ENCODE data around the gene MLLT11. TPM values are rescaled to one million over a fixed set of nuclear protein-coding genes. Genes with fewer than 3 reads are reported as not detected.
A peak's percentile ranks its signal among the peaks of the same experiment; 100 is the strongest.

MLLT11 gene, protein sequence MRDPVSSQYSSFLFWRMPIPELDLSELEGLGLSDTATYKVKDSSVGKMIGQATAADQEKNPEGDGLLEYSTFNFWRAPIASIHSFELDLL
- 77.2 TPM for total RNA-seq

- DNase-seq = peak; percentile 57
Measured at GRCh38 chr1:151060007-151060656, at the start of gene MLLT11. TSS of gene MLLT11 (plus strand) at chr1:151060397. CDS start at chr1:151067225, 6,828 bp downstream.

DNA sequence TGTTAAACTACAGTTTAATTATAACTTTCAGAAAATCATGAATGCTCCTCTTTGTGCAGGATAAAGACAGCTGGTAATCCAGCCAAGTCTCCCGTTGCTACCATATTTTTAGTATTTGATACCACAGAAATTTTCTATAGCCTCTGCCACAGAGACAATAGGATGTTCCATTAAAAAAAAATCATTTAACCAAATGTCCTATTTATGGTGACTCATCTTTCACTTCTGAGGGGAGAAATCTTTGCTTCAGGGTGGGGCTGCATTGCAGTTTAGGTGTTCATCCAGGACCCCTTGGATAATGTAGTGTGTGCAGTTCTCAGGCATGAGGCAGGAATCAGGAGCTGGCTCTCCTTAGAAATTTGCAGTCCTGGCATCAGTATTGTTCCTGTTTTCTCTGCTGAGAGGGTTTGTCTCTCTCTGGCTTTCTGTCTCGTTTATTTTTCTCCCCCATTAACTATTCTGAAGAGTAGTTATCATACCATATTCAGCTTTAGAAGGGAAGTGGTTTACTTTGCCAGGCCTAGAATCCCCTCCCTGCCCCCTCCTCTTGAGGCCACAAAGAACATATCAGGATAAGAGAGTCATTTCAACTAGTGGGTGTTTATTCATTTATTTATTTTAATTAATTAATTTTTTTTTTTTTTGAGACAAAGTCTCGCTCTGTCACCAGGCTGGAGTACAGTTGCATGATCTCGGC lies 48.9 kb upstream of the MLLT11 start:
- DNase-seq = no peak

- DNase-seq = no peak
Measured at GRCh38 chr1:151012684-151013471, 47.3 kb upstream of the MLLT11 start.

DNA sequence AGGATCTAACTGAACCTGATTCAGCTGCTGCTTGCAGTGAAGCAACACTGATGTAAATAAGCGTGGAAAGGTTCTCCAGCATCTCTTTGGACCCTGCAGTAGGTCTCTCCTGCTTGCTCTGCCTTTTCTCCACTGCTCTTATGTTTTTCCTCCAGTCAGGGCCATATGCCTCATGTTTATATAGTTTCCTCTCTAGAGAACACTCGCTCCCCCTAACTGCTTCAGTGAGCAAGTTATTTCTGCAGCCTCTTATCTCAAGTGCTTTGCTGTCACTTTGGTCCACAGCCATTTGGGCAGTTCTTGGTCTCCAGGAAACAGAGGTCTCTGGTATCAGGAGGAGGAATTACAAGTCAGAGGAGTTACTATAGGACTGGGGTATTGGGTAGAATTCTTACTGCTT lies 46.7 kb upstream of the MLLT11 start:
- DNase-seq = no peak

- DNase-seq = peak; percentile 32
Measured at GRCh38 chr1:151024540-151025146, 35.6 kb upstream of the MLLT11 start.

DNA sequence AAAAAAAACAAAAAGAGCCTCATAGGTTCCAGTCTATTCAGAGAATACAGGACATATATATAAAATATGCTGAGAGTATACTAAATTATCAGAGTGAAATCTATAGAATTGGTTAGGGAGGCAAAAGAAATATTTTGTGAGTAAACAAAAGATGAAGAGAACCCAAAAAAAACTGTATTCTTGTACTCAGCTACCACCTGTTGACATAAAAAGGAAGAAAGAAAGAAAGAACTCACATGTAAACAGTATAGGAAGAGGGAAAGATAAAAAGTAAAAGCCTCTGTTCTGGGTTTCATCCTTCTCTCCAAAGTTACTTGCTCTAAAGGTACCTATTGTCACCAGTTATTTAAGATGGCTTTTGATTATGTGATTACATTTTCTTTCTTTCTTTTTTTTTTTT lies 33.7 kb upstream of the MLLT11 start:
- no peak for DNase-seq

- no peak for DNase-seq
Measured at GRCh38 chr1:151032164-151032563, 28.0 kb upstream of the MLLT11 start.

GRCh38 chr1:151035167-151035566 lies 25.0 kb upstream of the MLLT11 start:
- DNase-seq = no peak

DNA sequence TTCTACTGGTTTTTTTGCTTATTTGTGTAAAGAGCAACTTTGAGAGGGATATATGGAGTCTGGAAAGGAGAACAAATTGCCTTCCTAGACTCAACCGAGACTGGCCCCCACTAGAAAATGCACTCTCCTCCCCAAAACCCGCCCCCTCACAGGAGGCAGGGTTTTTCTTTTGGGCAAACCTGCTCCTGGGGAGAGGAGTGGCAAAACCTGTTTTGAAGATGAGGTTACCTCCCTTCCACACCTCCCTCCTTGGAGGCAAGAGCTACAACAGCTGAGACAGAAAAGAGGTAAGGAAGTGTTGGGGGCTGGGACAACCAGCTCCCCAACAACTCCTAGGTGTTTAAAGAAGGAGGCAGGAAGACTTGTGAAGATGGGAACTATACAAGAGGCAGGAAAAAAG lies 23.8 kb upstream of the MLLT11 start, which contains the start of gene BNIPL:
Gene BNIPL, plus strand, starts transcription at position 231 of the 400 bp plus-strand sequence. Its CDS starts 140 bp downstream, at position 371.
- DNase-seq = no peak

GRCh38 chr1:151037032-151037431 lies 23.2 kb upstream of the MLLT11 start:
- no peak for DNase-seq

DNA sequence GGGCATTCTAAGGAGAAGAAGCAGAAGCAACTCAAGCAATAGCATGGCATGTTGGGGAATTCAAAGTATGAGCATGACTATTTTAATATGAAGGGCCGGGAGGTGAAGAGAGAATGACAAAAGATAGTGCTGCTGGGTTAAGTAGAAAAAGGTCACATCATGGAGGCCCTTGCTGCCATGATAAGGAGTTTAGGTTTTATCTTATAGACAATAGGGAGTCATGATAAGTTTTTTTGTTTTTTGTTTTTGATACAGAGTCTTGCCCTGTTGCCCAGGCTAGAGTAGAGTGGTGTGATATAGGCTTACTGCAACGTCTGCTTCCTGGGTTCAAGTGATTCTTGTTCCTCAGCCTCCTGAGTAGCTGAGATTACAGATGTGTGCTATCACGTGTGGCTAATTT lies 20.7 kb upstream of the MLLT11 start:
- DNase-seq = no peak

GRCh38 chr1:151043163-151043562 lies 17.0 kb upstream of the MLLT11 start:
- DNase-seq = no peak

DNA sequence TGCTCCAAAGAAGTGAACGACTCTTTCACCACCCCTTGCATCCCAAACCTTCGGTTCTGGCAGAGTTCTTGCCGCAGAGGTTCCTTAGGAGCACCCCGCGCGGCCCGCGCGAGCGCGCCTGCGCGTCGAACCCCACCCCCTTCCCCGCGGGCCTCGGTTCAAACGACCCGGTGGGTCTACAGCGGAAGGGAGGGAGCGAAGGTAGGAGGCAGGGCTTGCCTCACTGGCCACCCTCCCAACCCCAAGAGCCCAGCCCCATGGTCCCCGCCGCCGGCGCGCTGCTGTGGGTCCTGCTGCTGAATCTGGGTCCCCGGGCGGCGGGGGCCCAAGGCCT lies 12.6 kb upstream of the MLLT11 start, which contains the start of gene C1orf56:
Gene C1orf56, plus strand, starts transcription at position 161 of the 334 bp plus-strand sequence. Its CDS starts 97 bp downstream, at position 258.
- peak; percentile 57 for DNase-seq

DNA sequence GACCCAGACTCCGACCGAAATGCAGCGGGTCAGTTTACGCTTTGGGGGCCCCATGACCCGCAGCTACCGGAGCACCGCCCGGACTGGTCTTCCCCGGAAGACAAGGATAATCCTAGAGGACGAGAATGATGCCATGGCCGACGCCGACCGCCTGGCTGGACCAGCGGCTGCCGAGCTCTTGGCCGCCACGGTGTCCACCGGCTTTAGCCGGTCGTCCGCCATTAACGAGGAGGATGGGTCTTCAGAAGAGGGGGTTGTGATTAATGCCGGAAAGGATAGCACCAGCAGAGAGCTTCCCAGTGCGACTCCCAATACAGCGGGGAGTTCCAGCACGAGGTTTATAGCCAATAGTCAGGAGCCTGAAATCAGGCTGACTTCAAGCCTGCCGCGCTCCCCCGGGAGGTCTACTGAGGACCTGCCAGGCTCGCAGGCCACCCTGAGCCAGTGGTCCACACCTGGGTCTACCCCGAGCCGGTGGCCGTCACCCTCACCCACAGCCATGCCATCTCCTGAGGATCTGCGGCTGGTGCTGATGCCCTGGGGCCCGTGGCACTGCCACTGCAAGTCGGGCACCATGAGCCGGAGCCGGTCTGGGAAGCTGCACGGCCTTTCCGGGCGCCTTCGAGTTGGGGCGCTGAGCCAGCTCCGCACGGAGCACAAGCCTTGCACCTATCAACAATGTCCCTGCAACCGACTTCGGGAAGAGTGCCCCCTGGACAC lies 12.1 kb upstream of the MLLT11 start:
- peak; percentile 45 for DNase-seq

DNA sequence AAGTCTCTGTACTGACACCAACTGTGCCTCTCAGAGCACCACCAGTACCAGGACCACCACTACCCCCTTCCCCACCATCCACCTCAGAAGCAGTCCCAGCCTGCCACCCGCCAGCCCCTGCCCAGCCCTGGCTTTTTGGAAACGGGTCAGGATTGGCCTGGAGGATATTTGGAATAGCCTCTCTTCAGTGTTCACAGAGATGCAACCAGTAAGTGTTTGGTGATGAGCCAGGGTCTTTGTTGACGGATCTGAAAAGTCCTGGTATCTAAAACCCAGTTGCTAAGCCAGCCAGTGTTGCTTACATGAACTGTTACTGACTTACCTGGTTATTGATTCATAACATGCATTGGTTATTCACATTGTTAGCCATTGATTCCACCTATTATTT lies 11.6 kb upstream of the MLLT11 start:
- DNase-seq = no peak

DNA sequence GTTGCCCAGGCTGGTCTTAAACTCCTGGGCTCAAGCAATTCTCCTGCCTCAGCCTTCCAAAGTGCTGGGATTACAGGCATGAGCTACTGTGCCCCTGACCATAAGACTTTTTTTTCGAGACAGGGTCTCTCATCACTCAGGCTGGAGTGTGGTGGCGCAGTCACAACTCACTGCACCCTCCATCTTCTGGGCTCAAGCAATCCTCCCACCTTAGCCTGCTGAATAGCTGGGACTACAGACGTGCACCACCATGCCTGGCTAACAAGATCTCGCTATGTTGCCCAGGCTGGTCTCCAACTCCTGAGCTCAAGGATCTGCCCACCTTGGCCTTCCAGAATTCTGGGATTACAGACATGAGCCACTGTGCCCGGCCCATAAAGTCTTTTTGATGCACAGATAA lies 10.7 kb upstream of the MLLT11 start:
- DNase-seq = no peak

DNA sequence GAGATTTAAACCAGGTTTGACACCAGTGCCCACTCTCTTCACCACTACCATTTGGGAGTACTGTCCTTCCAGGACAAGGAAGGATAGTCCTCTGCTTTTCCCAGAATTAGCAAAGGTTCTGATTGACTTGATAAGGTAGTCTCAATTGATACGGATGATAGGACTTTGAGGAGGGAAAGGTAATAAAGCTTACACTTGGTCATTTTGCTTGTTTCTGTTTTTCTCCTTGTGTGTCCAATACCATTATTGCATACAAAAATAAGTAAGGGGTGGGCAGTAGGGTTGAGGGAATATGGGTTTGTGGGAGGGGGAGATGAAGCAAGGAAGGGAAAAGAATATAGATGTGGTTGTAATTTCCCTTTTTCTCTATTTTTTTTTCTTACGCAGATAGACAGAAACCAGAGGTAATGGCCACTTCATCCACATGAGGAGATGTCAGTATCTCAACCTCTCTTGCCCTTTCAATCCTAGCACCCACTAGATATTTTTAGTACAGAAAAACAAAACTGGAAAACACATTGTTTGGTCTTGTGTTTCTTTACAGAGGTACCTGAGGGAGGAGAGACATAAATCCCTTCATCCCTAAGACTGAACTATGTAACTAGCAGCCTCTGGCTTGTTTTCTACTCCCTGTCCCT lies 10.0 kb upstream of the MLLT11 start:
- no peak for DNase-seq

DNA sequence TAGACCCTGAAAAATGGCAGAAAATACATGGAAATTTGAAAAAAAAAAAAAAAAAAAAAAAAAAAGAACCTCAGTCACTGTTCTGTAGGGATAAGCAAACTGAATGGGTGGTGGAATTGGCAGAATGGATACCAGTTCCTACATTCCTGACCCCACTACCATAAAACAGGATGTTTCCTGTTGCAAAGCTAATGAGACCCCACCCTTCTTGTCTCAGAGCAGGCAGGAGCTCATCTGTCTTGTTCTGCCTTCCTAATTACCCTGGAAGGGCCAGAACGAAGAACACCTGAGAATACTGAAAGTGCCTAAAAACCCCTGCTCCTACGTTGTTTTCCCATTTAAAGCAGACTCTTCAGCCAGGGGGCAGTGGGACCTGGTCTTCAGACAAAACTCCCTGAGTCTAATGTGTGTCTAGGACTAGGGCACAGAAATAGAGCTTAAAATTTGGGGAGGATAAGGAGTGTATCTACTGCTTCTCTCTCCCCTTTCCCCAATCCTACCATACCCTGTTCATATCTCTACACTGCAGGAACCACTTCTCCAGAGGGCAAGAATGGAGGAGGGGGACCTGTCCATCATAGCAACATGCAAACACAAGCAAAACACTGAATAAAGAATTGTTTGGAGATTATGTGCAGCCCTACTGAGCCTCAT lies 8.7 kb upstream of the MLLT11 start:
- no peak for DNase-seq

GRCh38 chr1:151054971-151055547 lies 5.1 kb upstream of the MLLT11 start:
- DNase-seq = no peak

DNA sequence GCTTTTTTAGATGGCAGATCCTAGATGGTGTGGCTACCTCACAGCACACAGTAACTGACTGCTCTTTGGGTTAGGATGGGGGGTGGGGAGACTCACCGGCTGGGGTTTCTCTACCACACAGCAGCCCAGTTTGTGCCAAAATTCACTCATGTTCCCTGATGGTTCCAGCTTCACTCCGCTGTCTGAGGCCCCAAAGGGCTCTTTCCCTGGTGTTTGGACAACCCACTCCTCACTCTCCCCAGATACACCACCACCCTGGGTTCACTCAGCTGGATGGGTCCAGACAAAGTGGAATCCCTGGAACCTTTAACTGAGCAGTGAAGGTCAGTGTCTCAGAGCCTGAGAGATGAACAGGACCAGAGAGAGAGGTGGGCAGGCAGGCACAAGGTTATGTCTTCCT lies 4.6 kb upstream of the MLLT11 start:
- no peak for DNase-seq

Measured in occipital lobe (tissue), 2 donors.